WERI-Rb-1 (cell line): ENCODE data around the gene LYVE1.

Experiments used
- DNase-seq: peaks from one replicate; pipeline ENCODE4 v3.0.0-alpha.2; 2020
- H3K27ac ChIP-seq: fragments of 250-450 bp; sonication (Bioruptor Pico); 2 replicates; pipeline ENCODE4 v1.5.1; 2020; ENCODE audit warnings: mild to moderate bottlenecking, moderate library complexity
- H3K27me3 ChIP-seq: fragments of 250-450 bp; sonication (Bioruptor Pico); 2 replicates; pipeline ENCODE4 v1.5.1; 2021; ENCODE audit warnings: mild to moderate bottlenecking, low read depth, moderate library complexity; ENCODE audit not compliant: insufficient read depth, severe bottlenecking
- H3K36me3 ChIP-seq: fragments of 250-450 bp; sonication (Bioruptor Pico); 2 replicates; pipeline ENCODE4 v1.5.1; 2020; ENCODE audit warnings: mild to moderate bottlenecking, moderate library complexity
- H3K4me3 ChIP-seq: 2 replicates; pipeline ENCODE4 v1.5.1; 2011; ENCODE audit warnings: low read depth, mild to moderate bottlenecking, control low read depth, low read length
- H3K9me3 ChIP-seq: fragments of 250-450 bp; sonication (Bioruptor Pico); 2 replicates; pipeline ENCODE4 v1.5.1; 2021; ENCODE audit warnings: mild to moderate bottlenecking, moderate library complexity; ENCODE audit not compliant: severe bottlenecking
- CTCF ChIP-seq: IDR thresholded peaks from 2 replicates; pipeline ENCODE4 v1.5.1; 2011; ENCODE audit warnings: low read depth, mild to moderate bottlenecking, control low read depth, inconsistent platforms, low read length

Gene LYVE1

GRCh38 chr11:10591741-10592140 is 23.3 kb upstream of the LYVE1 start:
- H3K27me3 ChIP-seq: no peaks in the 10 kb centered on the region
- no peak overlapping the region for H3K27ac ChIP-seq

DNA sequence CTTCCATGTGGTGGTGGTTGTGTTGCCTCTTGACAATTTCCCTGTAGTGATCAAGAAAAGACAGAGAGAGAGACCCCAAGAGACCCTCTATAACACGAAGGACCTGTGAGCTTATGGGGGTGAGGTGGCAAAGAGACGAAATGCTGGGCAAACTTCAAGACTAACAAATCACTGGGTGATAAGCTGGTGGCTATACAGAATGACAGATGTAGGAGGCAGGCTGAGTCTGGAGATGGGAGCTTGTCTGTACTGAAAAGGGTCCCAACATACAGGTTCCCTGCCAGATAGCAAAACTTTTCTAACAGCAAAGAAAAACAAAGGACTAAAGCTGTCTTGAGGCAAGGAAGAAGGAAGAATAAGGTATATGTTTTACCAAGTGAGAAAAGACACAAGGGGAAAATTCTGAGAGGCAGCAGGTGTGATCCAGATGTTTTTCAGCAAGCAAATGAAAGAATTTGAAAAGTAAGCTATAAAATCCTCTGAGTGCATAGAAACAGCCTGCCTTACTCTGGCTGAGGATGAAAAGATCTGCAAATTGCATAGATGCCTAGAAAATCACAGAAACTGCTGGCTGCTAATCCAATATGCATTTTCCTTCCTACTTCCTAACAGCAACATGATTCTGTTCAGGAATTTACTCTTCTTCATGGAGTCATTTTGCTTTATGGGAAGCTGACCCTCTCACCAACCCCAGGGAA is 21.9 kb upstream of the LYVE1 start:
- TF ChIP-seq CTCF: no peak
- H3K27ac ChIP-seq: no peak overlapping the region
- no peaks in the 10 kb centered on the region for H3K27me3 ChIP-seq
- no peak for DNase-seq
- no peak overlapping the region for H3K4me3 ChIP-seq
- H3K36me3 ChIP-seq: no peaks in the 10 kb centered on the region
- no peaks in the 10 kb centered on the region for H3K9me3 ChIP-seq

More at GRCh38 chr11:10591741-10592140, 23.3 kb upstream of the LYVE1 start:
- Histone ChIP-seq H3K4me3 (no peak overlapping the region), H3K36me3 (no peaks in the 10 kb centered on the region), H3K9me3 (no peaks in the 10 kb centered on the region)
- no peak for DNase-seq
- TF ChIP-seq CTCF: no peak

DNA sequence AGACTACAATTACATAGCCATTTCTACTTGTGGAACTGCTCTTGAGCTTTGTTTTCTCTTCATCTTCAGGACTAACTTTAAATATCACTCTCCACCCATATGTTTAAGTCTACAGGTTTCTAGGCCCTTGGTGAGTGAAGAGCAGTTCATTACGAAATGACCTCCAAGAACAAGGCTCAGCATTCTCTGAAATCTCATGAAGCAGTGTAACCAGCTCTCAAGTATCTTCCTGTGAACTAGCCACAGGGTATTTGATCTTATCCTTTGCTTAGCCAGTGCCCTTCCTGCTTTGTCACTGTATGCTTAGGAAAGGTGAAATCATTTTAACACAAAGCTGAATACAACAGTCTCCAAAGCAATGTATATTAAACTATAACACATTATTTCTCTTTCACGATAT is 20.4 kb upstream of the LYVE1 start:
- H3K27me3 ChIP-seq: no peaks in the 10 kb centered on the region
- no peak for DNase-seq
- no peak overlapping the region for H3K4me3 ChIP-seq
- TF ChIP-seq CTCF: no peak
- no peaks in the 10 kb centered on the region for H3K36me3 ChIP-seq
- H3K9me3 ChIP-seq: no peaks in the 10 kb centered on the region
- H3K27ac ChIP-seq: no peak overlapping the region

DNA sequence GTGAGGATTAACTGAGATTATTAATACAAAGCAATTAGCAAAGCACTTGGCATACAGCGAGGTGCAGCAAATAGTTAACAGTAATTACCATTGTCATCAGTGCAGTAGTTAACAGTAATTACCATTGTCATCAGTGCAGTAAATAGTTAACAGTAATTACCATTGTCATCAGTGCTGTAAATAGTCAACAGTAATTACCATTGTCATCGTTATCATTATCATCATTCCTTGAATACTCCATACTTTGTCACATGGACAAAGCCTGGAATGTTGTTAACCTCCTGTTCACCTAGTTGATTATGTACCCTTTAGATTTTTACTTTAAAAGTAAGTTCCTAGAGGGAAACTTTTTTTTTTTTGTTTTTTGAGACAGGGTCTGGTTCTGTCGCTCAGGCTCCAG is 19.5 kb upstream of the LYVE1 start:
- no peak for DNase-seq
- no peak overlapping the region for H3K27ac ChIP-seq
- no peaks in the 10 kb centered on the region for H3K27me3 ChIP-seq
- no peak overlapping the region for H3K4me3 ChIP-seq
- TF ChIP-seq CTCF: no peak
- no peaks in the 10 kb centered on the region for H3K36me3 ChIP-seq
- H3K9me3 ChIP-seq: no peaks in the 10 kb centered on the region

DNA sequence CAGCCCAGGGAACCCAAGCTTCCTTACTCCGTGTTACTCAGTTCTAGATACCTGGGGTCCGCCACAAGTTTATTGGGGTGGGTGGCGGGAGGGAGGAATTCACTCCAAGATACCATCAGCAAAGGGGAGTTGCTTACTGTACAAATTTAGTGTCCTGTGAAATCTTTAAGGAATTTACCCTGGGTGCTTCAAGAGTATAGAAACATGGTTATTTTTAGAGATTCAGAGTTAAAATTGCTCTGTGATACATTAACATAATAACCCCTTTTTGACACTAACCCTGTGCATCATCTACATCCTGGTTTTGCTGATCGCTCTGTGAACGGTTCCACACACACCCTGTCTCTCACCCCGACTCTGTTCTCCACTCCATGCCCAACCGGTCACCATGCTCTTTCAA is 18.9 kb upstream of the LYVE1 start:
- TF ChIP-seq CTCF: no peak
- DNase-seq: no peak
- Histone ChIP-seq H3K27ac (no peak overlapping the region), H3K9me3 (no peaks in the 10 kb centered on the region), H3K27me3 (no peaks in the 10 kb centered on the region), H3K36me3 (no peaks in the 10 kb centered on the region), H3K4me3 (no peak overlapping the region)

GRCh38 chr11:10584071-10584501 is 15.6 kb upstream of the LYVE1 start:
- no peak for TF ChIP-seq CTCF
- no peaks in the 10 kb centered on the region for H3K36me3 ChIP-seq
- no peak overlapping the region for H3K27ac ChIP-seq
- no peaks in the 10 kb centered on the region for H3K9me3 ChIP-seq
- H3K4me3 ChIP-seq: no peak overlapping the region
- DNase-seq: no peak
- no peaks in the 10 kb centered on the region for H3K27me3 ChIP-seq
